SK-N-SH (cell line): ENCODE measurements around the gene UBN2.

Source experiments
- CTCF ChIP-seq: fragments of 200-600 bp; sonication (generic); IDR thresholded peaks from 2 replicates; pipeline ENCODE4 v1.6.1; 2017; ENCODE audit warnings: antibody characterized with exemption, mild to moderate bottlenecking, moderate library complexity
- MAX ChIP-seq: IDR thresholded peaks from 2 replicates; pipeline ENCODE4 v1.4.0; 2012; ENCODE audit warnings: low read depth
- RCOR1 ChIP-seq: fragments of 150-350 bp; IDR thresholded peaks from 2 replicates; pipeline ENCODE4 v1.6.1; 2017; ENCODE audit warnings: antibody characterized with exemption, low read length
- REST ChIP-seq: IDR thresholded peaks from 2 replicates; pipeline ENCODE4 v1.6.1; 2012; ENCODE audit warnings: mild to moderate bottlenecking, low read depth, low read length, moderate library complexity
- TAF1 ChIP-seq: IDR thresholded peaks from 2 replicates; pipeline ENCODE4 v1.6.1; 2012; ENCODE audit warnings: low read depth, mild to moderate bottlenecking, low read length, moderate library complexity, borderline replicate concordance
- YY1 ChIP-seq: IDR thresholded peaks from 2 replicates; pipeline ENCODE4 v1.4.0; 2012; ENCODE audit warnings: low read depth, mild to moderate bottlenecking

GRCh38 chr7:139181404-139181803 is 49.6 kb upstream of the UBN2 start:
- no peak for TF ChIP-seq MAX
- TF ChIP-seq CTCF, result no peak
- TF ChIP-seq RCOR1, result no peak
- no peak for TF ChIP-seq YY1
- no peak for TF ChIP-seq REST
- no peak for TF ChIP-seq TAF1
